GM13976 (cell line): ENCODE results near the gene SCUBE1.

Experiments
- DNase-seq: peaks from one replicate; pipeline ENCODE4 v3.0.0; 2012; ENCODE audit warnings: low spot score
- CTCF ChIP-seq: IDR thresholded peaks from 2 replicates; pipeline ENCODE4 v1.5.1; 2012; ENCODE audit warnings: borderline replicate concordance, mild to moderate bottlenecking; ENCODE audit not compliant: insufficient read depth; ENCODE audit errors: extremely low read depth, missing control alignments, control extremely low read depth
- in situ Hi-C: fragments of 300-500 bp; cut with MboI; formaldehyde crosslinking; loops from one replicate; pipeline ENCODE4 v1.12.0; 2022; ENCODE audit warnings: low sequenced_read_pairs, mixed read lengths, inconsistent platforms; ENCODE audit not compliant: unreplicated experiment

SCUBE1 gene

GRCh38 chr22:43240614-43241013, 102.6 kb downstream of the SCUBE1 start:
- no peak for TF ChIP-seq CTCF
- in situ Hi-C loops, result no loop called here
- DNase-seq, result no peak

- DNase-seq, result no peak
- in situ Hi-C loops, result no loop called here
- no peak for TF ChIP-seq CTCF
Measured at GRCh38 chr22:43239956-43240355, 103.2 kb downstream of the SCUBE1 start.

- in situ Hi-C loops, result no loop called here
- no peak for TF ChIP-seq CTCF
- DNase-seq, result no peak
Measured at GRCh38 chr22:43239193-43239780, 103.9 kb downstream of the SCUBE1 start.

GRCh38 chr22:43238526-43239006, 104.6 kb downstream of the SCUBE1 start:
- no peak for DNase-seq
- in situ Hi-C loops, result no loop called here
- no peak for TF ChIP-seq CTCF

- TF ChIP-seq CTCF, result no peak
- DNase-seq, result no peak
- in situ Hi-C loops, result no loop called here
Measured at GRCh38 chr22:43237280-43237679, 105.9 kb downstream of the SCUBE1 start.

- in situ Hi-C loops, result no loop called here
- TF ChIP-seq CTCF, result no peak
- no peak for DNase-seq
Measured at GRCh38 chr22:43236411-43237166, 106.6 kb downstream of the SCUBE1 start.
